Choroid plexus epithelial cell (primary cell): ENCODE results near the gene RTL3.
A peak's percentile ranks its signal among the peaks of the same experiment; 100 is the strongest.

Experiments used
- DNase-seq: peaks from one replicate; pipeline ENCODE4 v3.0.0-alpha.2; 2010; ENCODE audit warnings: low read depth
- H3K4me3 ChIP-seq: 2 replicates; pipeline ENCODE4 v1.5.1; 2011; ENCODE audit warnings: low read depth, mild to moderate bottlenecking, control low read depth, low read length, moderate library complexity
- TF ChIP-seq, protein P1 (sequence below): conservative IDR thresholded peaks from 2 replicates; pipeline ENCODE4 v1.5.1; 2011; ENCODE audit warnings: low read depth, mild to moderate bottlenecking, control low read depth, inconsistent platforms, low read length, moderate library complexity

The RTL3 gene

DNA sequence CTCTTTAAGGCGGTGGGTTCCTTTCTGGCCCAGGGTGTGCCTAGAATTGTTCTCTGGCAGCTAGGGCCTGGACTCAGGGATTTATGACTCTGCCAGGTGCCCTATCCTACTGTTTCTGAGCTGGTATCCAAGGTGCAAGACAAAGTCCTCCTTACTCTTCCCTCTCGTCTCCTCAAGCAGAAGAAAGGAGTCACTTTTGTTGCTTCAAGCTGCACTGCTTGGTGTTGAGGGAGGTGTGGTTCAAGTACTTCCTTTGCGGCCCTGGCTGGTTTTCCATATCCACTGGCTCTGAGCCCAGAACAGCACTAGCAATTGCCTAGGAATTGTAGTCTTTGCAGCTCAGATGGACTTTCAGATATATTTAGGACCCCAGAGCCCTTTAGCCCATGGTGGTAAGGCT is 39.3 kb downstream of the RTL3 start:
- TF ChIP-seq, protein P1, sequence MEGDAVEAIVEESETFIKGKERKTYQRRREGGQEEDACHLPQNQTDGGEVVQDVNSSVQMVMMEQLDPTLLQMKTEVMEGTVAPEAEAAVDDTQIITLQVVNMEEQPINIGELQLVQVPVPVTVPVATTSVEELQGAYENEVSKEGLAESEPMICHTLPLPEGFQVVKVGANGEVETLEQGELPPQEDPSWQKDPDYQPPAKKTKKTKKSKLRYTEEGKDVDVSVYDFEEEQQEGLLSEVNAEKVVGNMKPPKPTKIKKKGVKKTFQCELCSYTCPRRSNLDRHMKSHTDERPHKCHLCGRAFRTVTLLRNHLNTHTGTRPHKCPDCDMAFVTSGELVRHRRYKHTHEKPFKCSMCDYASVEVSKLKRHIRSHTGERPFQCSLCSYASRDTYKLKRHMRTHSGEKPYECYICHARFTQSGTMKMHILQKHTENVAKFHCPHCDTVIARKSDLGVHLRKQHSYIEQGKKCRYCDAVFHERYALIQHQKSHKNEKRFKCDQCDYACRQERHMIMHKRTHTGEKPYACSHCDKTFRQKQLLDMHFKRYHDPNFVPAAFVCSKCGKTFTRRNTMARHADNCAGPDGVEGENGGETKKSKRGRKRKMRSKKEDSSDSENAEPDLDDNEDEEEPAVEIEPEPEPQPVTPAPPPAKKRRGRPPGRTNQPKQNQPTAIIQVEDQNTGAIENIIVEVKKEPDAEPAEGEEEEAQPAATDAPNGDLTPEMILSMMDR, result no peak

DNA sequence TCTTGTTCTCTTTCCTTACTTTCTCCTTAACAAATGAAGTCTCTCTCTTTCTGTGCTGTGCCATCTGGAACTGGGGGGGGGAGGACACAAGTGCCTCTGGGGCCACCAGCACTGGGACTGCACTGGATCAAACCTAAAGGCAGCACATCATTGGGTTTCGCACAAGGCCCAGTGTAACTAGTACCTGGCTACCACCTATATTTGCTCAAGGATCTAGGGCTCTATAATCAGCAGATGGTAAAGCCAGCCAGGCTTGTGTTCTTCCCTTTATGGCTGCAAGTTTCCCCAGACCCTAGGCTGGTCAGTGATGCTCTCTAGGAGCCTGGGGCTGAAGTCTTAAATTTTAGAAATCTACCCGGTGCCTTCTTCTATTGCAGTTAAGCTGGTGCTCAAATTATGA is 40.1 kb downstream of the RTL3 start:
- DNase-seq, result no peak
- H3K4me3 ChIP-seq, result no peak overlapping the region
- TF ChIP-seq, protein P1, result no peak

More for the DNA sequence above, 39.3 kb downstream of the RTL3 start:
- no peak overlapping the region for H3K4me3 ChIP-seq
- DNase-seq, result peak; percentile 55

DNA sequence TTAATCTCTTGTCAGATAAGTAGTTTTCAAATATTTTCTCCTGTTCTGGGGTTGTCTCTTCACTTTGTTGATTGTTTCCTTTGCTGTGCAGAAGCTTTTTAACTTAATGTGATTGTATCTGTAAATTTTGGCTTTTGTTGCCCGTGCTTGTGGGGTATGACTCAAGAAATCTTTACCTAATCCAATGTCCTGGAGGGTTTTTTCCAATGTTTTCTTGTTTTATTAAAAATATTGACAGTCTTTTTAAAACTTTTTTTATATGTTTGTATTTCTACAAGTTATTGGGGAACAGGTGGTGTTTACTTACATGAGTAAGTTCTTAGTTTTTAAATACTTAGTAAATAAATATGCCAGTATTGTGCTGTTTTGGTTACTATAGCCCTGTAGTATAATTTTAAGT is 44.9 kb downstream of the RTL3 start:
- DNase-seq, result no peak
- TF ChIP-seq, protein P1, result no peak
- H3K4me3 ChIP-seq, result no peak overlapping the region
